Calu3 (cell line): ENCODE measurements around the gene ERN1. TPM values are rescaled to one million over a fixed set of nuclear protein-coding genes. Genes with fewer than 3 reads are reported as not detected.

Experiments used
- BruUV-seq: library from RNA; stranded (reverse); fragments of 400-500 nt; replicated peaks from 2 replicates; lab custom pipeline; 2021; lab: Mats Ljungman, UMichigan
- CTCF ChIA-PET: fragments of 300-600 bp; sonication (Branson Sonifier 250); formaldehyde crosslinking; loops from one replicate; lab custom pipeline; 2022; ENCODE audit warnings: antibody characterized with exemption; lab: Charles Lee
- DNase-seq: peaks from one replicate; pipeline ENCODE4 v3.0.0; 2022
- H3K27ac Mint-ChIP-seq: one replicate; pipeline ENCODE4 v1.8.0; 2022; ENCODE audit warnings: mixed read lengths; ENCODE audit not compliant: unreplicated experiment
- H3K27me3 Mint-ChIP-seq: one replicate; pipeline ENCODE4 v1.8.0; 2022; ENCODE audit warnings: mixed read lengths; ENCODE audit not compliant: unreplicated experiment
- H3K36me3 Mint-ChIP-seq: one replicate; pipeline ENCODE4 v1.8.0; 2022; ENCODE audit warnings: mild to moderate bottlenecking, moderate library complexity, mixed read lengths; ENCODE audit not compliant: insufficient read depth, unreplicated experiment
- H3K4me1 Mint-ChIP-seq: one replicate; pipeline ENCODE4 v1.8.0; 2022; ENCODE audit warnings: mild to moderate bottlenecking, low read depth, mixed read lengths; ENCODE audit not compliant: unreplicated experiment
- H3K4me3 Mint-ChIP-seq: one replicate; pipeline ENCODE4 v1.8.0; 2022; ENCODE audit warnings: mild to moderate bottlenecking, low read depth, moderate library complexity, mixed read lengths; ENCODE audit not compliant: unreplicated experiment
- H3K9me3 Mint-ChIP-seq: one replicate; pipeline ENCODE4 v1.8.0; 2022; ENCODE audit warnings: low read depth, mixed read lengths; ENCODE audit not compliant: unreplicated experiment
- intact Hi-C: fragments of 100-400 bp; cut with micrococcal nuclease; formaldehyde crosslinking; loops from one replicate; pipeline ENCODE4 v1.10.0; 2022; ENCODE audit not compliant: unreplicated experiment
- total RNA-seq: library from RNA; stranded (reverse); gene quantifications from 2 replicates; pipeline ENCODE4 v1.2.3, GENCODE V29; 2022
- TF ChIP-seq, protein P1 (sequence below): fragments of 200-600 bp; IDR thresholded peaks from one replicate; pipeline ENCODE4 v1.8.0; 2022; ENCODE audit warnings: antibody characterized with exemption; ENCODE audit not compliant: unreplicated experiment

ERN1 gene
- total RNA-seq, 1 experiment from 2014 or later, result 16.5 TPM

- no peak overlapping the region for H3K27ac Mint-ChIP-seq
- CTCF ChIA-PET, result interaction anchor here (0.6 kb wide), 1 partner anchor 225 kb away, joined by 6 read pairs; no protein-coding TSS in a partner anchor
- H3K9me3 Mint-ChIP-seq, result no peaks in the 10 kb centered on the region
- no peaks in the 10 kb centered on the region for H3K4me1 Mint-ChIP-seq
- H3K27me3 Mint-ChIP-seq, result peaks cover 82% of the 10 kb centered on the region
- peaks cover 8% of the 10 kb centered on the region for H3K36me3 Mint-ChIP-seq
- BruUV-seq, result no TSS peak
- no peak overlapping the region for H3K4me3 Mint-ChIP-seq
- intact Hi-C loops, result no loop called here
- TF ChIP-seq, protein P1, sequence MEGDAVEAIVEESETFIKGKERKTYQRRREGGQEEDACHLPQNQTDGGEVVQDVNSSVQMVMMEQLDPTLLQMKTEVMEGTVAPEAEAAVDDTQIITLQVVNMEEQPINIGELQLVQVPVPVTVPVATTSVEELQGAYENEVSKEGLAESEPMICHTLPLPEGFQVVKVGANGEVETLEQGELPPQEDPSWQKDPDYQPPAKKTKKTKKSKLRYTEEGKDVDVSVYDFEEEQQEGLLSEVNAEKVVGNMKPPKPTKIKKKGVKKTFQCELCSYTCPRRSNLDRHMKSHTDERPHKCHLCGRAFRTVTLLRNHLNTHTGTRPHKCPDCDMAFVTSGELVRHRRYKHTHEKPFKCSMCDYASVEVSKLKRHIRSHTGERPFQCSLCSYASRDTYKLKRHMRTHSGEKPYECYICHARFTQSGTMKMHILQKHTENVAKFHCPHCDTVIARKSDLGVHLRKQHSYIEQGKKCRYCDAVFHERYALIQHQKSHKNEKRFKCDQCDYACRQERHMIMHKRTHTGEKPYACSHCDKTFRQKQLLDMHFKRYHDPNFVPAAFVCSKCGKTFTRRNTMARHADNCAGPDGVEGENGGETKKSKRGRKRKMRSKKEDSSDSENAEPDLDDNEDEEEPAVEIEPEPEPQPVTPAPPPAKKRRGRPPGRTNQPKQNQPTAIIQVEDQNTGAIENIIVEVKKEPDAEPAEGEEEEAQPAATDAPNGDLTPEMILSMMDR, result no peak
- no peak for DNase-seq
Measured at GRCh38 chr17:63993368-63993985, 136.5 kb downstream of the ERN1 start.

DNA sequence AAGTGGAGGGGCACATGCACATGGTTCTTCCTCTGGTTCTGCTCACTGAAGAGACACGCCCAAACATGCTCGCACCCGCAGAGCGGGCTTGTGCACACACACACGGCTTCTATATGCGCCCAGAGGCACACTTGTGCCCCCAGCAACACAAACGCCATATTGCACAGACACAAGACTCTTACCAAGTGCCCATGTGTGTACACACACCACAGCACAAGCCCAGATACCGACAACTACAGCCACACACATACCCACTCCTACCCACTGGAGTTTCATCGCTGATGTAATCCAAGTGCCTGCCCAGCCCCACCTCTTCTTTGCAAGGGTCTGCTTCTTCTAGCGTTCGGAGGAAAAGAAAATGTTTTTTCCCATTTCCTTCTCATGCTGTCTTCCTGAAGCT is 138.3 kb downstream of the ERN1 start:
- CTCF ChIA-PET, result no interaction called here
- BruUV-seq, result no TSS peak
- Mint-ChIP-seq H3K27ac (no peak overlapping the region), H3K27me3 (peaks cover 71% of the 10 kb centered on the region), H3K4me3 (no peak overlapping the region), H3K36me3 (no peaks in the 10 kb centered on the region), H3K9me3 (no peaks in the 10 kb centered on the region), H3K4me1 (no peaks in the 10 kb centered on the region)
- intact Hi-C loops, result no loop called here
- TF ChIP-seq, protein P1, result no peak
- DNase-seq, result no peak

GRCh38 chr17:63989622-63990345 is 140.2 kb downstream of the ERN1 start:
- Mint-ChIP-seq H3K36me3 (peaks cover 5% of the 10 kb centered on the region), H3K9me3 (no peaks in the 10 kb centered on the region), H3K4me1 (no peaks in the 10 kb centered on the region), H3K27ac (no peak overlapping the region), H3K27me3 (peaks cover 54% of the 10 kb centered on the region), H3K4me3 (no peak overlapping the region)
- CTCF ChIA-PET, result interaction anchor here (1.0 kb wide), 1 partner anchor 39 kb away, joined by 3 read pairs; no protein-coding TSS in a partner anchor
- no TSS peak for BruUV-seq
- intact Hi-C loops, result no loop called here
- DNase-seq, result no peak
- TF ChIP-seq, protein P1, result no peak

Other genes with a start within 250 kb of the ERN1 start
- gene GH2, start 248.2 kb downstream of the ERN1 start, total RNA-seq, result not detected in 2 replicates
- gene CSH1, start 233.6 kb downstream of the ERN1 start, total RNA-seq, result not detected in 2 replicates
- gene CSHL1, start 218.9 kb downstream of the ERN1 start, total RNA-seq, result not detected in 2 replicates
- gene GH1, start 211.3 kb downstream of the ERN1 start, total RNA-seq, result not detected in 2 replicates
- not detected in 2 replicates for gene CD79B, start 197.8 kb downstream of the ERN1 start, total RNA-seq
- gene SCN4A, start 157.2 kb downstream of the ERN1 start, total RNA-seq, result not detected in 2 replicates
- gene PRR29, start 131.8 kb downstream of the ERN1 start, total RNA-seq, result 0.47 and 0.61 TPM in 2 replicates
- 3.6 and 4.4 TPM in 2 replicates for gene ICAM2, start 109.5 kb downstream of the ERN1 start, total RNA-seq
- gene TEX2, start 133.1 kb upstream of the ERN1 start, total RNA-seq, result 12.3 and 13.4 TPM in 2 replicates